ENCODE measurements around the gene SHROOM3. TPM values are rescaled to one million over a fixed set of nuclear protein-coding genes. Genes with fewer than 3 reads are reported as not detected.

The SHROOM3 gene
- total RNA-seq, 2 donors from 2014 or later = 139 to 171 TPM

- ATAC-seq (ENCODE audit: insufficient number of reproducible peaks, low FRiP score, low read depth) (no peak), DNase-seq (ENCODE audit: low spot score) (no peak)
- Histone ChIP-seq H3K27ac (peak overlapping the region; percentile 12 to 41), H3K36me3 (no peaks in the 10 kb centered on the region), H3K9me3 (no peaks in the 10 kb centered on the region), H3K4me1 (ENCODE audit: control insufficient read depth in 1 of 2, low read depth in 2 of 2) (peaks cover 43 to 96% of the 10 kb centered on the region in 2 donors), H3K4me3 (no peak overlapping the region), H3K27me3 (replicated peaks; ENCODE audit: insufficient read depth) (no peaks in the 10 kb centered on the region)
- no peak for TF ChIP-seq CTCF (IDR thresholded peaks at IDR 0.05)
Observed at GRCh38 chr4:76699751-76700310, 264.8 kb downstream of the SHROOM3 start.

- Histone ChIP-seq H3K27ac (peak overlapping the region; percentile 69 to 76), H3K36me3 (no peaks in the 10 kb centered on the region), H3K4me3 (no peak overlapping the region), H3K27me3 (replicated peaks; ENCODE audit: insufficient read depth) (no peaks in the 10 kb centered on the region), H3K4me1 (ENCODE audit: control insufficient read depth in 1 of 2, low read depth in 2 of 2) (peaks cover 41 to 97% of the 10 kb centered on the region in 2 donors), H3K9me3 (no peaks in the 10 kb centered on the region)
- no peak for TF ChIP-seq CTCF (IDR thresholded peaks at IDR 0.05)
- ATAC-seq (ENCODE audit: insufficient number of reproducible peaks, low FRiP score, low read depth) (no peak), DNase-seq (ENCODE audit: low spot score) (no peak)
Observed at GRCh38 chr4:76702440-76703122, 267.6 kb downstream of the SHROOM3 start.

DNA sequence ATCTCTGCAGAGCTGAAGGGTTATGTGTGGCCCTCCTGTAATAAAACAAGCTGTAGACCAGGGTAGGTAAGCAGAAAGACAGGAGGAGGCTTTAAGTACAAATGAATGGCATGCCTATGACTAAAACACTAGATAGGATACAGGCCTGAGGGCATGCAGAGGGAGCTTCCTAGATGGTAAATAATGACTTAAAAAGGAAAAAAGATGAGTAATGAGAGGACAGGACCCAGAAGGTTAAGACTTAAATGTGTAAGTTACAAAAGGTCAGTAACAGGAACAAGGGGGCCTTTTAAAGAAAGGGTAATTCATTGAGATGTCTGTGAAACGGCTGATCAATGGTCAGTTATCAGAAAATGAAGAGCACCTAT lies 268.1 kb downstream of the SHROOM3 start:
- H3K36me3 ChIP-seq = no peaks in the 10 kb centered on the region
- ATAC-seq (ENCODE audit: insufficient number of reproducible peaks, low FRiP score, low read depth) (no peak), DNase-seq (ENCODE audit: low spot score) (no peak)
- peak overlapping the region; percentile 69 to 76 for H3K27ac ChIP-seq
- no peaks in the 10 kb centered on the region for H3K9me3 ChIP-seq
- H3K4me1 ChIP-seq (ENCODE audit: control insufficient read depth in 1 of 2, low read depth in 2 of 2) = peaks cover 39 to 96% of the 10 kb centered on the region in 2 donors
- TF ChIP-seq CTCF (IDR thresholded peaks at IDR 0.05) = no peak
- no peak overlapping the region for H3K4me3 ChIP-seq
- no peaks in the 10 kb centered on the region for H3K27me3 ChIP-seq (replicated peaks; ENCODE audit: insufficient read depth)

DNA sequence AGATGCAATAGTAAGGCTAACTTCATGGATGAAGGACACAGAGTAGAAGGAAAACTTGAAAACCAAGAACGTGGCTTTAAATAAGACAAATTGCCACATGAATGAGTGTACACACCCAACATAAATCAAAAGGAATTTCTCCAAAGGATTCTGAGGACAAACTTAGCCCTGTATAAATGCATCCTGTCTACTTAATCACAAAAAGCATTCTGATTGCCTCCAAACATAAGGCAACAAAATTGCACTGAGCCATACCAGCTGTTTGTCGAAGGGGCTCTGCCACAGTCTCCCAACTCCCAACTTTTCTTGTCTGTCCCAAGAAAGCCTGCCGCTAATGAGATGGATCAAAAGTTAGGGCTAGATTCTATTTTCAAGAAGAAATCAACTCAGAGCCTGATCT lies 268.6 kb downstream of the SHROOM3 start:
- H3K4me3 ChIP-seq = no peak overlapping the region
- no peak for DNase-seq (ENCODE audit: low spot score)
- H3K27ac ChIP-seq = peak overlapping the region; percentile 69 to 76
- H3K36me3 ChIP-seq = no peaks in the 10 kb centered on the region
- H3K27me3 ChIP-seq (replicated peaks; ENCODE audit: insufficient read depth) = no peaks in the 10 kb centered on the region
- no peaks in the 10 kb centered on the region for H3K9me3 ChIP-seq
- TF ChIP-seq CTCF (IDR thresholded peaks at IDR 0.05) = no peak
- ATAC-seq (ENCODE audit: insufficient number of reproducible peaks, low FRiP score, low read depth) = no peak
- H3K4me1 ChIP-seq (ENCODE audit: control insufficient read depth in 1 of 2, low read depth in 2 of 2) = peaks cover 41 to 96% of the 10 kb centered on the region in 2 donors

DNA sequence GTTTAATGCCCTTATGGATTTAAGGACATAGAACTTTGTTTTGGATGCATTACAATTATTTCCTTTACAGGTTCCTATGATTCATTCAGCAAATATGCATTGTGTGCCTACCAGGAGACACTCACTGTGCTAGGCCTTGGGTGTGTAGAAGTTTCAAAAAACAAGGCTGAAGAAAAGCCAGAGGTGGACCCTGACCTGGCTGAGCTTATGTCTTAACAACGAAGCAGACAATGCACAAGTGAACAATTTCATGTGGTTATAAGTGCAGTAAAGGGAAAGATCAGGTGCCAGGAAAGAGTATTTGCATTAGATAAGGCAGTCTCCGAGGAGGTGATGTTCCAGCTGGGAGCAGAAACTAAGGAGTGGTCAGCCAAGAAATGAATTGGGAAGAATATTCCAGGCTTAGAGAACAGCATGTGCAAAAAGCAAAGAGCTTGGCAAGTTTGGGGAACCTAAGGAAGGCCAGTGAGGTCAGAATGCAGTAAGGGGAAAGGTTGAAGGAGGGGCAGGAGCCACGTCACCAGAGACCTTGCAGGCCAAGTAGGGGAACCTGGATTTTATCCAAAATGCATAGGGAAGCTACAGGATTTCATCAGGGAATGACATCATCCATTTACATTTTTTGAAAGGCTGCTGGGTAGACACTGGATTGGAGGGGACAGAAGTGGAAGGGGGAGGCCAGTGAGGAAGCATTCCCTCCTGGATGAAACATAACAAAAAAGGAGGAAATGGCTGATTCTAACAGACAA lies 269.3 kb downstream of the SHROOM3 start:
- H3K27me3 ChIP-seq (replicated peaks; ENCODE audit: insufficient read depth) = no peaks in the 10 kb centered on the region
- H3K4me1 ChIP-seq (ENCODE audit: control insufficient read depth in 1 of 2, low read depth in 2 of 2) = peaks cover 44 to 96% of the 10 kb centered on the region in 2 donors
- no peak for TF ChIP-seq CTCF (IDR thresholded peaks at IDR 0.05)
- H3K9me3 ChIP-seq = no peaks in the 10 kb centered on the region
- peak overlapping the region; percentile 69 to 76 for H3K27ac ChIP-seq
- H3K36me3 ChIP-seq = no peaks in the 10 kb centered on the region
- DNase-seq (ENCODE audit: low spot score) (no peak), ATAC-seq (ENCODE audit: insufficient number of reproducible peaks, low FRiP score, low read depth) (peak; percentile 8)
- H3K4me3 ChIP-seq = no peak overlapping the region
